Coronary artery (tissue), 2 donors: ENCODE results near the gene TMEM117.
"Not testable (repeated sequence)": the region's sequence is repeated elsewhere in the genome, so short reads cannot be mapped to it uniquely, and the experiment has no call there.

Experiments
- DNase-seq: peaks from one replicate; pipeline ENCODE4 v3.0.0-alpha.2; 2017; ENCODE audit warnings: low spot score
- H3K27ac ChIP-seq, 2 donors: fragments of 200-600 bp; sonication (generic); one replicate each; pipeline ENCODE4 v1.5.1; 2016 to 2019
- H3K4me3 ChIP-seq: fragments of 200-600 bp; sonication (generic); 2 replicates; pipeline ENCODE4 v1.5.1; 2016; ENCODE audit warnings: mild to moderate bottlenecking, moderate library complexity
- CTCF ChIP-seq: fragments of 200-600 bp; sonication (generic); IDR thresholded peaks from one replicate; pipeline ENCODE4 v1.5.1; 2019; ENCODE audit warnings: antibody characterized with exemption

The TMEM117 gene

GRCh38 chr12:44020555-44020954 lies 184.7 kb downstream of the TMEM117 start:
- H3K27ac ChIP-seq = no peak overlapping the region
- TF ChIP-seq CTCF = no peak
- no peak for DNase-seq

GRCh38 chr12:44021471-44021971 lies 185.6 kb downstream of the TMEM117 start:
- DNase-seq = no peak
- TF ChIP-seq CTCF = no peak
- Histone ChIP-seq H3K4me3 (no peak overlapping the region), H3K27ac (no peak overlapping the region)

More at GRCh38 chr12:44020555-44020954, 184.7 kb downstream of the TMEM117 start:
- no peak overlapping the region for H3K4me3 ChIP-seq

GRCh38 chr12:44025499-44025898 lies 189.6 kb downstream of the TMEM117 start:
- no peak for TF ChIP-seq CTCF
- H3K4me3 ChIP-seq = no peak overlapping the region
- DNase-seq = no peak
- H3K27ac ChIP-seq = no peak overlapping the region

DNA sequence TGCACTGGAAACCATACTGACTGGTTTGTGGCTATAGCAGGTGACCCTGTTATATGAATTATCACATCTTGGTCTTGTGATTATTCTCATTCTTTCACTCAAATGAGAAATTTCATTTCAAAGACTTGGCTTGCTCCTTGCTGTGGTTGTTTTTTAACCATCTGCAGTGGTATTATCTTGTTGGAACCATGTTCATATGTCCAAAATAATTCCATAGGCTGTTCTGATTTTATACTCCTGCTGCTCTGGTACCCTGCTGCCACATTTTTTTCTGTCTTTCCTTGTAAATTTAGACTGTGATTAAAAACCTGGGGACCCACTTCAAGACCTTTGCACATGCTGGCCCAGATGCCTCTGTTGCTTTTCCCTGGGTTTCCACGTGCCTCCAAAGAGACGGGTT lies 190.2 kb downstream of the TMEM117 start:
- Histone ChIP-seq H3K27ac (no peak overlapping the region), H3K4me3 (no peak overlapping the region)
- DNase-seq = no peak
- no peak for TF ChIP-seq CTCF

DNA sequence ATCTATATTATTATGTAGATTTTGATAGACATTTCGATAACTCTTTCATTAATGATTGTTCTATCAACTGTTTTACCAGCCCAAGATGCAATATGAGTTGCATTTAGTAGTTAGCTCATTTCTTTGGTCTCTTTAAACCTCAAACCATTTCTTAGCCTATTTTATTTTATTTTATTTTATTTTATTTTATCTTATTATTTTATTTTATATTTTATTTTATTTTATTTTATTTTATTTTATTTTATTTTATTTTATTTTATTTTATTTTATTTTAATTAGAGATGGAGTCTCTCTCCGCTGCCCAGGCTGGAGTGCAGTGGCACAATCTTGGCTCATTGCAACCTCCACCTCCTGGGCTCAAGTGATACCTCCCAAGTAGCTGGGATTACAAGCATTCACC lies 191.0 kb downstream of the TMEM117 start:
- DNase-seq, H3K4me3 ChIP-seq, H3K27ac ChIP-seq: not testable (repeated sequence)

- TF ChIP-seq CTCF = no peak
- Histone ChIP-seq H3K4me3 (no peak overlapping the region), H3K27ac (no peak overlapping the region)
- DNase-seq = no peak
Observed at GRCh38 chr12:44029194-44029593, 193.3 kb downstream of the TMEM117 start.

GRCh38 chr12:44031472-44032185 lies 195.7 kb downstream of the TMEM117 start:
- no peak for TF ChIP-seq CTCF
- Histone ChIP-seq H3K4me3 (no peak overlapping the region), H3K27ac (no peak overlapping the region)
- no peak for DNase-seq
